ENCODE measurements around the gene EXO1.

Gene EXO1

DNA sequence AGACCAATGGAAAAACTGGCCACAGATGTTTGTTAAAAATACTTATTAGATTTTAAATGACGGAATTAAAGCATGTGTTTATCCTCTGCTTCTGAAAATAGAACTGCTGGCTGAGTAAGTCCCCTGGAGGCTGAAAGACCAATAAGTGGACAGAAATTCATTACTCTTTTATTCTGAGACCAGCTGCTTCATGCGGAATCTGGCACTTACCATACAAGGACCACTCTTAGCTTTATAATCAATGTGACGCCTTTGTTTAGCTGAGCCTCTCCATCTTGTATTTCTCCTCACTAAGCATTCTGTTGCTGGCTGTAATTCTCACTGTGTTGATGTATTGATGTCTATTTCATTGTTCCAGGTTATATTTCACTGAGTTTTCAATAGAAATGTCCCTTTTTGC is 6.3 kb upstream of the EXO1 start:
- no peak overlapping the region for H3K27ac ChIP-seq (ENCODE audit: extremely low read depth, low read depth, low read length)
- ChIA-PET CTCF (interaction anchor here (0.5 to 1.7 kb wide), 3 partner anchors 11 to 215 kb away, joined by 3 to 5 read pairs (median 4); no protein-coding TSS in a partner anchor), POLR2A (no interaction called here)
- no peaks in the 10 kb centered on the region for H3K4me1 ChIP-seq (ENCODE audit: control insufficient read depth, insufficient read depth, low read length)
- H3K36me3 ChIP-seq (ENCODE audit: control insufficient read depth in 2 of 2, insufficient read depth in 1 of 2, low read length in 2 of 2): no peaks in the 10 kb centered on the region
- no peak for TF ChIP-seq ZNF621 (tag by site-specific recombination; IDR thresholded peaks at IDR 0.05)
- TF ChIP-seq, protein P1, sequence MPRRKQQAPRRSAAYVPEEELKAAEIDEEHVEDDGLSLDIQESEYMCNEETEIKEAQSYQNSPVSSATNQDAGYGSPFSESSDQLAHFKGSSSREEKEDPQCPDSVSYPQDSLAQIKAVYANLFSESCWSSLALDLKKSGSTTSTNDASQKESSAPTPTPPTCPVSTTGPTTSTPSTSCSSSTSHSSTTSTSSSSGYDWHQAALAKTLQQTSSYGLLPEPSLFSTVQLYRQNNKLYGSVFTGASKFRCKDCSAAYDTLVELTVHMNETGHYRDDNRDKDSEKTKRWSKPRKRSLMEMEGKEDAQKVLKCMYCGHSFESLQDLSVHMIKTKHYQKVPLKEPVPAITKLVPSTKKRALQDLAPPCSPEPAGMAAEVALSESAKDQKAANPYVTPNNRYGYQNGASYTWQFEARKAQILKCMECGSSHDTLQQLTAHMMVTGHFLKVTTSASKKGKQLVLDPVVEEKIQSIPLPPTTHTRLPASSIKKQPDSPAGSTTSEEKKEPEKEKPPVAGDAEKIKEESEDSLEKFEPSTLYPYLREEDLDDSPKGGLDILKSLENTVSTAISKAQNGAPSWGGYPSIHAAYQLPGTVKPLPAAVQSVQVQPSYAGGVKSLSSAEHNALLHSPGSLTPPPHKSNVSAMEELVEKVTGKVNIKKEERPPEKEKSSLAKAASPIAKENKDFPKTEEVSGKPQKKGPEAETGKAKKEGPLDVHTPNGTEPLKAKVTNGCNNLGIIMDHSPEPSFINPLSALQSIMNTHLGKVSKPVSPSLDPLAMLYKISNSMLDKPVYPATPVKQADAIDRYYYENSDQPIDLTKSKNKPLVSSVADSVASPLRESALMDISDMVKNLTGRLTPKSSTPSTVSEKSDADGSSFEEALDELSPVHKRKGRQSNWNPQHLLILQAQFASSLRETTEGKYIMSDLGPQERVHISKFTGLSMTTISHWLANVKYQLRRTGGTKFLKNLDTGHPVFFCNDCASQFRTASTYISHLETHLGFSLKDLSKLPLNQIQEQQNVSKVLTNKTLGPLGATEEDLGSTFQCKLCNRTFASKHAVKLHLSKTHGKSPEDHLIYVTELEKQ (tag by site-specific recombination; IDR thresholded peaks at IDR 0.05; ENCODE audit: borderline replicate concordance): no peak
- TF ChIP-seq ZNF785 (tag by site-specific recombination; IDR thresholded peaks at IDR 0.05): no peak
- TF ChIP-seq, protein P2, sequence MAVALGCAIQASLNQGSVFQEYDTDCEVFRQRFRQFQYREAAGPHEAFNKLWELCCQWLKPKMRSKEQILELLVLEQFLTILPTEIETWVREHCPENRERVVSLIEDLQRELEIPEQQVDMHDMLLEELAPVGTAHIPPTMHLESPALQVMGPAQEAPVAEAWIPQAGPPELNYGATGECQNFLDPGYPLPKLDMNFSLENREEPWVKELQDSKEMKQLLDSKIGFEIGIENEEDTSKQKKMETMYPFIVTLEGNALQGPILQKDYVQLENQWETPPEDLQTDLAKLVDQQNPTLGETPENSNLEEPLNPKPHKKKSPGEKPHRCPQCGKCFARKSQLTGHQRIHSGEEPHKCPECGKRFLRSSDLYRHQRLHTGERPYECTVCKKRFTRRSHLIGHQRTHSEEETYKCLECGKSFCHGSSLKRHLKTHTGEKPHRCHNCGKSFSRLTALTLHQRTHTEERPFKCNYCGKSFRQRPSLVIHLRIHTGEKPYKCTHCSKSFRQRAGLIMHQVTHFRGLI (tag by site-specific recombination; IDR thresholded peaks at IDR 0.05): no peak
- TF ChIP-seq SCRT2 (tag by site-specific recombination; IDR thresholded peaks at IDR 0.05): no peak
- no peak for TF ChIP-seq ZNF292 (tag by site-specific recombination; IDR thresholded peaks at IDR 0.05; ENCODE audit: borderline replicate concordance, low read depth)
- TF ChIP-seq KLF7 (tag by site-specific recombination; IDR thresholded peaks at IDR 0.05; ENCODE audit: borderline replicate concordance): no peak
- no peak for TF ChIP-seq IKZF3 (tag by site-specific recombination; IDR thresholded peaks at IDR 0.05)
- no peak for TF ChIP-seq OVOL3 (tag by site-specific recombination; IDR thresholded peaks at IDR 0.05)
- TF ChIP-seq ZNF184 (tag by site-specific recombination; IDR thresholded peaks at IDR 0.05): no peak
- TF ChIP-seq ZBTB7A (tag by site-specific recombination; IDR thresholded peaks at IDR 0.05; ENCODE audit: low read depth): no peak
- no peak for TF ChIP-seq OSR2 (tag by site-specific recombination; IDR thresholded peaks at IDR 0.05)
- no peak for TF ChIP-seq EGR2 (tag by site-specific recombination; IDR thresholded peaks at IDR 0.05; ENCODE audit: low read depth)
- no peak for TF ChIP-seq ZNF19 (tag by site-specific recombination; IDR thresholded peaks at IDR 0.05; ENCODE audit: low read depth)
- TF ChIP-seq YY2 (tag by site-specific recombination; IDR thresholded peaks at IDR 0.05): no peak
- H3K4me3 ChIP-seq (ENCODE audit: low read depth, low read length): no peak overlapping the region
- H3K9me3 ChIP-seq (ENCODE audit: control insufficient read depth, insufficient read depth, low read depth, low read length): no peaks in the 10 kb centered on the region

DNA sequence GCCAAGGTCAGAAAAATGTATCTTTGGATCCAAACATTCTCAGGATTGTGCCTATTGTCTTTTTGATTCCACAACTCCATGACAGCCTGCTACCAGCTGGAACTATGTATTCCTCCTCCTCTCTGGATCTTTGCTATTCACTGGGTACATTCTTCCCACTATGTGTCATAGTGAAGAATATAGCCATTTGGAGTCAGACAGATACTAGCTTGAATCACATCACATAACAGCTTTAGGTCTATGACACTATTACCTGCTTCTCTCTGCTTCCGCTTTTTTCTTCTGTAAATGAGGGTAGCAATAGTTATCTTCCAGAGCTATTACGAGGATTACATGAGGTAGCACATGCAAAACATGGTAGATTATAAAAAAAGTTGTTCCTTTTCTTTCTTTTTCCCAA is 5.4 kb upstream of the EXO1 start:
- H3K27ac ChIP-seq (ENCODE audit: extremely low read depth, low read depth, low read length): no peak overlapping the region
- no peaks in the 10 kb centered on the region for H3K36me3 ChIP-seq (ENCODE audit: control insufficient read depth in 2 of 2, insufficient read depth in 1 of 2, low read length in 2 of 2)
- no peaks in the 10 kb centered on the region for H3K4me1 ChIP-seq (ENCODE audit: control insufficient read depth, insufficient read depth, low read length)
- TF ChIP-seq ZNF660 (tag by site-specific recombination; IDR thresholded peaks at IDR 0.05) (no peak), ZBTB17 (tag by site-specific recombination; IDR thresholded peaks at IDR 0.05) (no peak)
- TF ChIP-seq, protein P3, sequence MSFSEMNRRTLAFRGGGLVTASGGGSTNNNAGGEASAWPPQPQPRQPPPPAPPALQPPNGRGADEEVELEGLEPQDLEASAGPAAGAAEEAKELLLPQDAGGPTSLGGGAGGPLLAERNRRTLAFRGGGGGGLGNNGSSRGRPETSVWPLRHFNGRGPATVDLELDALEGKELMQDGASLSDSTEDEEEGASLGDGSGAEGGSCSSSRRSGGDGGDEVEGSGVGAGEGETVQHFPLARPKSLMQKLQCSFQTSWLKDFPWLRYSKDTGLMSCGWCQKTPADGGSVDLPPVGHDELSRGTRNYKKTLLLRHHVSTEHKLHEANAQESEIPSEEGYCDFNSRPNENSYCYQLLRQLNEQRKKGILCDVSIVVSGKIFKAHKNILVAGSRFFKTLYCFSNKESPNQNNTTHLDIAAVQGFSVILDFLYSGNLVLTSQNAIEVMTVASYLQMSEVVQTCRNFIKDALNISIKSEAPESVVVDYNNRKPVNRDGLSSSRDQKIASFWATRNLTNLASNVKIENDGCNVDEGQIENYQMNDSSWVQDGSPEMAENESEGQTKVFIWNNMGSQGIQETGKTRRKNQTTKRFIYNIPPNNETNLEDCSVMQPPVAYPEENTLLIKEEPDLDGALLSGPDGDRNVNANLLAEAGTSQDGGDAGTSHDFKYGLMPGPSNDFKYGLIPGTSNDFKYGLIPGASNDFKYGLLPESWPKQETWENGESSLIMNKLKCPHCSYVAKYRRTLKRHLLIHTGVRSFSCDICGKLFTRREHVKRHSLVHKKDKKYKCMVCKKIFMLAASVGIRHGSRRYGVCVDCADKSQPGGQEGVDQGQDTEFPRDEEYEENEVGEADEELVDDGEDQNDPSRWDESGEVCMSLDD (tag by site-specific recombination; IDR thresholded peaks at IDR 0.05): no peak
- ChIA-PET POLR2A (no interaction called here), CTCF (interaction anchor here (0.6 to 1.7 kb wide), 5 partner anchors 10 to 216 kb away, joined by 3 to 5 read pairs (median 3); no protein-coding TSS in a partner anchor)
- H3K4me3 ChIP-seq (ENCODE audit: low read depth, low read length): no peak overlapping the region
- no peaks in the 10 kb centered on the region for H3K9me3 ChIP-seq (ENCODE audit: control insufficient read depth, insufficient read depth, low read depth, low read length)

Measured in HEK293 (cell line).